B cell (primary cell): ENCODE data around the gene NBAS. TPM values are rescaled to one million over a fixed set of nuclear protein-coding genes. Genes with fewer than 3 reads are reported as not detected.
A peak's percentile ranks its signal among the peaks of the same experiment; 100 is the strongest.

Experiments used
- ATAC-seq: fragments of 200-7000 bp; cut with Tn5 transposase; one replicate; pipeline ENCODE4 v1.10.0; 2021; ENCODE audit warnings: low read depth, mild to moderate bottlenecking, moderate number of reproducible peaks, moderate library complexity
- CTCF ChIA-PET: fragments of 350-600 bp; sonication (Branson Sonifier 250); formaldehyde crosslinking; loops from one replicate; lab custom pipeline; 2021; ENCODE audit warnings: antibody characterized with exemption, inconsistent platforms; lab: Charles Lee
- POLR2A ChIA-PET: fragments of 350-600 bp; sonication (Branson Sonifier 250); formaldehyde crosslinking; loops from one replicate; lab custom pipeline; 2021; ENCODE audit warnings: antibody characterized with exemption; lab: Charles Lee
- DNase-seq: peaks from one replicate; pipeline ENCODE4 v3.0.0; 2013
- H2AFZ ChIP-seq: 2 replicates; pipeline ENCODE4 v1.6.1; 2012; ENCODE audit warnings: mild to moderate bottlenecking, low read depth, low read length; ENCODE audit not compliant: insufficient read depth, poor library complexity, severe bottlenecking
- H3K27ac ChIP-seq, 2 donors: 1 replicate in 1 of 2; 2 replicates in 1 of 2; pipeline ENCODE4 v1.5.1; 2012 to 2013; ENCODE audit warnings: low read length in 2 of 2, mild to moderate bottlenecking in 2 of 2, moderate library complexity in 1 of 2
- H3K27me3 ChIP-seq, 4 experiments: fragments of 200-600 bp in 1 of 4; sonication (generic) in 1 of 4; replicated peaks in 1 of 4; 1 replicate in 2 of 4; 2 replicates in 2 of 4; pipeline versions ENCODE4 v1.6.1 to v1.7.0; 2013 to 2016; ENCODE audit warnings: low read length in 3 of 4, mild to moderate bottlenecking in 2 of 4, mixed read lengths in 1 of 4, moderate library complexity in 1 of 4; ENCODE audit not compliant: insufficient read depth in 4 of 4, control insufficient read depth in 3 of 4; ENCODE audit errors: control extremely low read depth in 1 of 4
- H3K36me3 ChIP-seq, 2 experiments: replicated peaks in 1 of 2; 1 replicate in 1 of 2; 2 replicates in 1 of 2; pipeline versions ENCODE4 v1.6.1 to v1.7.1; 2013; ENCODE audit warnings: low read length in 1 of 2; ENCODE audit not compliant: insufficient read depth in 2 of 2, control insufficient read depth in 1 of 2; ENCODE audit errors: control extremely low read depth in 1 of 2, extremely low read depth in 1 of 2
- H3K4me1 ChIP-seq, 2 donors: fragments of 200-600 bp in 1 of 2; sonication (generic) in 1 of 2; 1 replicate in 1 of 2; 2 replicates in 1 of 2; pipeline versions ENCODE4 v1.5.1 to v1.6.1; 2013 to 2017; ENCODE audit warnings: low read length in 2 of 2; ENCODE audit not compliant: control insufficient read depth in 2 of 2, insufficient read depth in 2 of 2
- H3K4me2 ChIP-seq: replicated peaks from 2 replicates; pipeline ENCODE3; 2012; ENCODE audit warnings: mild to moderate bottlenecking, low read depth, low read length; ENCODE audit not compliant: poor library complexity, severe bottlenecking
- H3K4me3 ChIP-seq, 5 experiments: fragments of 200-600 bp in 1 of 5; sonication (generic) in 1 of 5; 1 replicate in 3 of 5; 2 replicates in 2 of 5; pipeline versions ENCODE4 v1.5.1 to v1.7.0; 2011 to 2016; ENCODE audit warnings: low read length in 4 of 5, mild to moderate bottlenecking in 4 of 5, low read depth in 2 of 5, control low read depth in 1 of 5, moderate library complexity in 1 of 5; ENCODE audit not compliant: insufficient read depth in 1 of 5; ENCODE audit errors: control extremely low read depth in 1 of 5, extremely low read depth in 1 of 5
- H3K79me2 ChIP-seq: fragments of 200-600 bp; sonication (generic); one replicate; pipeline ENCODE4 v1.6.0; 2016; ENCODE audit warnings: low read length; ENCODE audit not compliant: control insufficient read depth, insufficient read depth
- H3K9ac ChIP-seq: fragments of 200-600 bp; sonication (generic); 2 replicates; pipeline ENCODE4 v1.6.1; 2017; ENCODE audit warnings: mild to moderate bottlenecking, low read length, moderate library complexity
- H3K9me3 ChIP-seq, 3 donors: one replicate each; pipeline versions ENCODE4 v1.6.1 to v1.7.1; 2013; ENCODE audit warnings: low read length in 2 of 3; ENCODE audit not compliant: control insufficient read depth in 2 of 3, insufficient read depth in 1 of 3; ENCODE audit errors: control extremely low read depth in 1 of 3
- H4K20me1 ChIP-seq: 2 replicates; pipeline ENCODE4 v1.6.0; 2012; ENCODE audit warnings: mild to moderate bottlenecking, low read length; ENCODE audit not compliant: insufficient read depth, control insufficient read depth, poor library complexity, severe bottlenecking
- H3K27ac Mint-ChIP-seq: one replicate; pipeline ENCODE4 v1.8.0; 2021; ENCODE audit warnings: mixed read lengths
- H3K27me3 Mint-ChIP-seq: one replicate; pipeline ENCODE4 v1.8.0; 2021; ENCODE audit warnings: mixed read lengths
- H3K4me1 Mint-ChIP-seq: one replicate; pipeline ENCODE4 v1.8.0; 2021; ENCODE audit warnings: mixed read lengths
- H3K4me3 Mint-ChIP-seq: one replicate; pipeline ENCODE4 v1.8.0; 2021; ENCODE audit warnings: mixed read lengths
- H3K9me3 Mint-ChIP-seq: one replicate; pipeline ENCODE4 v1.8.0; 2022; ENCODE audit warnings: mixed read lengths; ENCODE audit not compliant: insufficient read depth
- EZH2 ChIP-seq: IDR thresholded peaks from 2 replicates; pipeline ENCODE4 v1.6.1; 2012; ENCODE audit warnings: borderline replicate concordance, low read depth, mild to moderate bottlenecking, moderate library complexity, low read length; ENCODE audit not compliant: insufficient read depth, poor library complexity, severe bottlenecking
- WGBS: methylation state at CpG from one replicate; pipeline ENCODE4 v1.1.5; 2013; ENCODE audit warnings: missing lambda C conversion rate; ENCODE audit not compliant: insufficient coverage; 5-methylcytosine and 5-hydroxymethylcytosine counted together
- intact Hi-C: fragments of 100-400 bp; cut with micrococcal nuclease; formaldehyde crosslinking; loops from one replicate; pipeline ENCODE4 v1.10.0; 2022
- polyA plus RNA-seq: library from polyadenylated mRNA; depleted of rRNA; stranded (reverse); fragments of >200 nt; gene quantifications from 2 replicates; pipeline ENCODE4 v1.2.3, GENCODE V29; 2012
- total RNA-seq, 2 donors: library from RNA; stranded (reverse); fragments of 120-200 nt in 1 of 2; gene quantifications; 1 replicate in 1 of 2; 2 replicates in 1 of 2; pipeline versions ENCODE4 v1.2.3 to v1.2.4, GENCODE V29; 2013 to 2022
- TF ChIP-seq, protein P1 (sequence below): fragments of 200-600 bp; IDR thresholded peaks from one replicate; pipeline ENCODE4 v1.8.0; 2022; ENCODE audit warnings: antibody characterized with exemption, mild to moderate bottlenecking

NBAS gene
- total and polyA plus RNA-seq, 2 donors (not counting 1 experiment from before 2014, with no cell fraction given): 10.6 to 37.3 TPM

DNA sequence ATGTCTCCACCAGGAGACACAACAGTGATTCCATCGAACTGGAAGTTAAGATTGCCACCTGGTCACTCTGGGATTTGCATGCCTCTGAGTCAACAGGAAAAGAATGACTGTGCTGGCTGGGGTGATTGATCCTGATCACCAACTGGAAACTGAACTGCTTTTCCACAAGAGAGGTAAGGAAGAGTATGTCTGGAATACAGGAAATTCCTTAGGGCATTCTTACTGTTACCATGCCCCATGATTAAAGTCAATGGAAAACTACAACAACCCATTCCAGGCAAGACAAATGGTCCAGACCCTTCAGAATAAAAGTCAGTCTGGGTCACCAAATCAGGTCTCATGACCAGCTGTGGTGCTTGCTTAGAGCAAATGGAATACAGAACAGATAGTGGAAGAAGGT, 18.5 kb upstream of the NBAS start:
- ATAC-seq (no peak), DNase-seq (no peak)
- peaks cover 9 to 16% of the 10 kb centered on the region in 2 donors for H3K4me1 ChIP-seq
- TF ChIP-seq, protein P1, sequence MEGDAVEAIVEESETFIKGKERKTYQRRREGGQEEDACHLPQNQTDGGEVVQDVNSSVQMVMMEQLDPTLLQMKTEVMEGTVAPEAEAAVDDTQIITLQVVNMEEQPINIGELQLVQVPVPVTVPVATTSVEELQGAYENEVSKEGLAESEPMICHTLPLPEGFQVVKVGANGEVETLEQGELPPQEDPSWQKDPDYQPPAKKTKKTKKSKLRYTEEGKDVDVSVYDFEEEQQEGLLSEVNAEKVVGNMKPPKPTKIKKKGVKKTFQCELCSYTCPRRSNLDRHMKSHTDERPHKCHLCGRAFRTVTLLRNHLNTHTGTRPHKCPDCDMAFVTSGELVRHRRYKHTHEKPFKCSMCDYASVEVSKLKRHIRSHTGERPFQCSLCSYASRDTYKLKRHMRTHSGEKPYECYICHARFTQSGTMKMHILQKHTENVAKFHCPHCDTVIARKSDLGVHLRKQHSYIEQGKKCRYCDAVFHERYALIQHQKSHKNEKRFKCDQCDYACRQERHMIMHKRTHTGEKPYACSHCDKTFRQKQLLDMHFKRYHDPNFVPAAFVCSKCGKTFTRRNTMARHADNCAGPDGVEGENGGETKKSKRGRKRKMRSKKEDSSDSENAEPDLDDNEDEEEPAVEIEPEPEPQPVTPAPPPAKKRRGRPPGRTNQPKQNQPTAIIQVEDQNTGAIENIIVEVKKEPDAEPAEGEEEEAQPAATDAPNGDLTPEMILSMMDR: no peak
- no peak for TF ChIP-seq EZH2
- peaks cover 0 to 6% (median 0%) of the 10 kb centered on the region in 3 donors for H3K9me3 ChIP-seq
- CTCF ChIA-PET: interaction anchor here (0.9 kb wide), 1 partner anchor 19 kb away, joined by 3 read pairs; the partner anchor contains the start of gene NBAS
- H3K27ac ChIP-seq: no peak overlapping the region
- H3K27ac Mint-ChIP-seq: no peak overlapping the region
- no peak overlapping the region for H3K4me3 ChIP-seq
- H3K4me2 ChIP-seq: no peak overlapping the region
- no peak overlapping the region for H3K4me3 Mint-ChIP-seq
- H3K4me1 Mint-ChIP-seq: peaks cover 19% of the 10 kb centered on the region
- no peaks in the 10 kb centered on the region for H3K9me3 Mint-ChIP-seq
- H3K9ac ChIP-seq: no peak overlapping the region
- 54% methylated on average over 1 of the region's 1 CpG for WGBS
- no peaks in the 10 kb centered on the region for H3K36me3 ChIP-seq
- intact Hi-C loops: no loop called here
- H2AFZ ChIP-seq: no peak overlapping the region
- H4K20me1 ChIP-seq: no peaks in the 10 kb centered on the region
- POLR2A ChIA-PET: no interaction called here
- no peaks in the 10 kb centered on the region for H3K27me3 Mint-ChIP-seq
- H3K27me3 ChIP-seq: peaks cover 0 to 5% (median 2%) of the 10 kb centered on the region in 4 experiments
- H3K79me2 ChIP-seq: no peaks in the 10 kb centered on the region

DNA sequence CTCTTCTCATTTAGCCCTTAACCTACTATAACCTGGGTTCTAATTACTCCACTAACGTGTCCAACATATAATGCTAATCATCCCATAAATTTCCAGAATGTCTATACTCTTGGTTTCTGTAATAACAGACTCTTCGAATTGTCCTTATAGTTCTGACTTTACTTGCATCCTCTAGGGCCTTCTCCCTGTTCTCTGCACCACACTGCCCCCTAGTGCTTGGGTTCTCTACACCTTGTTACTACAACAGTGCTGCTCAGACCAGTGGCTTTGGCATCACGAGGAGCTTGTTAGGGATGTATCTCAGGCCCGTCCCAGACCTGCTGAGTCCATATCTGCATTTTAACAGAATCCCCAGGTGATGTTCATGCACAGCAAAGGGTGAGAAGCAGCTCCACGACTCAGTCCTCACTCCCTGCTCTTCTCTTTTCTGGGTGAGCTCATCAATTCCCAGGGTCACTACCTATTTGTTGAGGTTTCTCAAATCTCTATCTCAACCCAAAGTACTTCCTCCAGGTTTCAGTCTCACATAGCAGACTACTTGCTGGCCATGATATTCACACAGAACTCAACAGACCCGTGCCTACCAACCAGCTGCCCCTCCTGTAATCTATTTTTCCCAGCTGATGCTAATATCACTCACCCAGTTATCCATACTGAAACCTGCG, 16.1 kb upstream of the NBAS start:
- TF ChIP-seq, protein P1: peak; percentile 87
- no peak for TF ChIP-seq EZH2
- POLR2A ChIA-PET: interaction anchor here (0.6 kb wide), 1 partner anchor 13 kb away, joined by 3 read pairs; no protein-coding TSS in a partner anchor
- WGBS: 21% methylated on average over 7 of the region's 7 CpGs

More for the DNA sequence above, 16.1 kb upstream of the NBAS start:
- peaks cover 0 to 5% (median 2%) of the 10 kb centered on the region in 4 experiments for H3K27me3 ChIP-seq
- Mint-ChIP-seq H3K27ac (no peak overlapping the region), H3K4me3 (no peak overlapping the region), H3K4me1 (peaks cover 7% of the 10 kb centered on the region), H3K9me3 (no peaks in the 10 kb centered on the region), H3K27me3 (no peaks in the 10 kb centered on the region)
- DNase-seq (peak; percentile 80), ATAC-seq (peak; percentile 94)
- no peaks in the 10 kb centered on the region for H4K20me1 ChIP-seq
- H3K4me3 ChIP-seq: no peak overlapping the region
- H3K79me2 ChIP-seq: no peaks in the 10 kb centered on the region
- peaks cover 0 to 4% (median 0%) of the 10 kb centered on the region in 3 donors for H3K9me3 ChIP-seq
- CTCF ChIA-PET: interaction anchor here (0.6 to 4.3 kb wide), 19 partner anchors 9 to 547 kb away, joined by 3 to 35 read pairs (median 4); partner anchors contain the start of gene NBAS
- peaks cover 1 to 6% of the 10 kb centered on the region in 2 donors for H3K4me1 ChIP-seq
- no peak overlapping the region for H3K9ac ChIP-seq
- no peak overlapping the region for H3K27ac ChIP-seq
- H3K4me2 ChIP-seq: no peak overlapping the region
- H3K36me3 ChIP-seq: no peaks in the 10 kb centered on the region
- H2AFZ ChIP-seq: peak overlapping the region; percentile 17
- intact Hi-C loops: no loop called here
